Kidney epithelial cell (primary cell): Measurements from ENCODE around the gene MTUS2. TPM values are rescaled to one million over a fixed set of nuclear protein-coding genes. Genes with fewer than 3 reads are reported as not detected.

ENCODE experiments used
- DNase-seq: peaks from one replicate; pipeline ENCODE4 v3.0.0-alpha.2; 2010; ENCODE audit warnings: low read depth
- H3K27me3 ChIP-seq: 2 replicates; pipeline ENCODE4 v1.6.0; 2011; ENCODE audit warnings: low read length; ENCODE audit not compliant: control insufficient read depth, insufficient read depth
- H3K36me3 ChIP-seq: 2 replicates; pipeline ENCODE4 v1.5.1; 2011; ENCODE audit warnings: low read length; ENCODE audit not compliant: control insufficient read depth, insufficient read depth
- H3K4me3 ChIP-seq: 2 replicates; pipeline ENCODE4 v1.5.1; 2011; ENCODE audit warnings: low read depth, mild to moderate bottlenecking, control low read depth, low read length
- total RNA-seq: library from RNA; depleted of rRNA; stranded (reverse); fragments of >200 nt; gene quantifications from 2 replicates; pipeline ENCODE4 v1.2.3, GENCODE V29; 2015
- TF ChIP-seq, protein P1 (sequence below): IDR thresholded peaks from 2 replicates; pipeline ENCODE4 v1.5.1; 2011; ENCODE audit warnings: mild to moderate bottlenecking, moderate library complexity, low read length, control low read depth, inconsistent platforms; ENCODE audit not compliant: insufficient read depth, poor library complexity, severe bottlenecking

Gene MTUS2
- total RNA-seq, 1 donor from 2014 or later = 0.25 TPM

- no peak for DNase-seq
- TF ChIP-seq, protein P1, sequence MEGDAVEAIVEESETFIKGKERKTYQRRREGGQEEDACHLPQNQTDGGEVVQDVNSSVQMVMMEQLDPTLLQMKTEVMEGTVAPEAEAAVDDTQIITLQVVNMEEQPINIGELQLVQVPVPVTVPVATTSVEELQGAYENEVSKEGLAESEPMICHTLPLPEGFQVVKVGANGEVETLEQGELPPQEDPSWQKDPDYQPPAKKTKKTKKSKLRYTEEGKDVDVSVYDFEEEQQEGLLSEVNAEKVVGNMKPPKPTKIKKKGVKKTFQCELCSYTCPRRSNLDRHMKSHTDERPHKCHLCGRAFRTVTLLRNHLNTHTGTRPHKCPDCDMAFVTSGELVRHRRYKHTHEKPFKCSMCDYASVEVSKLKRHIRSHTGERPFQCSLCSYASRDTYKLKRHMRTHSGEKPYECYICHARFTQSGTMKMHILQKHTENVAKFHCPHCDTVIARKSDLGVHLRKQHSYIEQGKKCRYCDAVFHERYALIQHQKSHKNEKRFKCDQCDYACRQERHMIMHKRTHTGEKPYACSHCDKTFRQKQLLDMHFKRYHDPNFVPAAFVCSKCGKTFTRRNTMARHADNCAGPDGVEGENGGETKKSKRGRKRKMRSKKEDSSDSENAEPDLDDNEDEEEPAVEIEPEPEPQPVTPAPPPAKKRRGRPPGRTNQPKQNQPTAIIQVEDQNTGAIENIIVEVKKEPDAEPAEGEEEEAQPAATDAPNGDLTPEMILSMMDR = no peak
- no peaks in the 10 kb centered on the region for H3K27me3 ChIP-seq
- H3K4me3 ChIP-seq = no peak overlapping the region
- no peaks in the 10 kb centered on the region for H3K36me3 ChIP-seq
Observed at GRCh38 chr13:29266756-29267733, 446.9 kb downstream of the MTUS2 start.

DNA sequence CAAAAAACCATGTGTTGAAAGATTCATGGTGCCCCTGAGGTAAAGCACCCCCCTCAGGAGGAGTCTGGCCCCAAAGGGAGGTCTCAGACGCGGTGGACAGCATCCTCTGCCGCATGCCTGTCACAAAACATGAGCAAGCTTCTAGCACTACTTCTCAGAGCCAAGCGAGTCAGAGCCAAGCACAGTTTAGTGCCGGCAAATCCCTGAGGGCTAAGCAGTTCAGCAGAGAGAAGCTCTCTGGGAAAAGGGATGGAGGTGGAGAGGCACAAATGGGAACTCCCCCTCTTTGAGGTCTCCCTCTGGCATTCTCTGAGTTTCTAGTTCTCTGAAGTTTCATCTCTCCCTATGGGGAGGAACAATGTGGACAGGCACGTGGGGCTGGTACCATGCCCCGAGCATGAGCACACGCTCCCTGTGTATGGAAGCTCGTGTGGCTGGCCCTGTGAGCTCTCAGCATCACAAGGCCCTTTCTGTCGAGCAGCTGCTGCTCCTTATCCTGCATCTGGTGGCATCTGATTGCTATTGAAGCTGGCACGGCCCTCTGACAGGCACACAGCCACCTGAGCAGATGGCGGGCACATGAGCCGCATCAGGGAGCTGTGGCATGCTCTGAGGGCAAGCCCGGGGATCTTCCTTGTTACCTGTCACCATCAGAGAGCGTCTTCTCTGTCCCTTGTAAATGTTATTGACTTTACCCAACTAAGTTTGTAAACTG, 450.3 kb downstream of the MTUS2 start:
- TF ChIP-seq, protein P1 = no peak
- H3K4me3 ChIP-seq = no peak overlapping the region
- no peaks in the 10 kb centered on the region for H3K27me3 ChIP-seq
- no peak for DNase-seq
- H3K36me3 ChIP-seq = no peaks in the 10 kb centered on the region

DNA sequence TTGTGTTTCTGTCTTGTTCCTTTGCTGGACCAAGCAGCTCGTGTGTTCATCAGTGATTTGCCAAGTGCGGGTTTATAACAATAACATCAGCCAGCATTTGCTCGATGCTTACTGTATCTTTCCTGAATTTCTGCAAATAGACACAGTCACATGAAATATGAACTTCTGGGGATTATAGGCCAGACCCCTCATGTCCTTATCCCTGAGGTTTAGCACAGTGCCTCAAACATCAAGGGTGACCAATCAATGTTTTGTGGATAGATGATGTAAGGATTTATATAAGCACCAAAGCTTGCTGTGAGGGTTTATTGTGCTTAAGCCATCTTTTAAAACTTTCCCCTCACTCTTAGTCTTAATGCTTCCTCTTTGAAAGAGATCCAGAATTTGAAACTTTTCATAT, 451.5 kb downstream of the MTUS2 start:
- no peak overlapping the region for H3K4me3 ChIP-seq
- no peaks in the 10 kb centered on the region for H3K27me3 ChIP-seq
- TF ChIP-seq, protein P1 = no peak
- no peak for DNase-seq
- no peaks in the 10 kb centered on the region for H3K36me3 ChIP-seq

GRCh38 chr13:29279356-29280254, 459.5 kb downstream of the MTUS2 start:
- no peak for DNase-seq
- no peak overlapping the region for H3K4me3 ChIP-seq
- TF ChIP-seq, protein P1 = no peak
- no peaks in the 10 kb centered on the region for H3K27me3 ChIP-seq
- no peaks in the 10 kb centered on the region for H3K36me3 ChIP-seq

DNA sequence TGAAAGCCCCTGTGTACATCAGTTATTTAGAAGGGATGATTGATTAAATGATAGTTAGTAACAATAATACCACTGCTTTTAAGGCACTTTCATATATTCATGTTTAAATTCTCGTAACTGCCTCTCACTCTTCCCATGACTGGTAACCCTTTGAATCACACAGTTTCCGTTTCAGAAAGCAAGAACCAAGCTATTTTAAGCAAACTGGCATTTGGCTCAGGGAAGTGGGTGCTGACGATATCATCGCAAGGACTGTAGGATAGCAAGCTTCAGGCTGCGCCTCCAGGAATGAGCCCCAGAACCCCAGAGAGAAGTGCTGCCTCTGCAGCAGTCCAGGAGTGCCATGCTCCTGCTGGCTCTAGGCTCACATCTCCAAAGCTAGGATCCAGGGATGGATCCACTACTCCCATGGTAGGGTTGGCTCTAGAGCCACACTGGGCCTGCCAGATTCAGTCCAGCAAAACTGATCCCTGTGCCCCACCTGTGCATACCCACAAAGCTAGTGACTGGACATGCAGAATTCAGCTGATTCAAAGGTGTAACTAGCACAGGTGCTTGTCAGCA, 461.9 kb downstream of the MTUS2 start:
- no peaks in the 10 kb centered on the region for H3K27me3 ChIP-seq
- DNase-seq = no peak
- no peak overlapping the region for H3K4me3 ChIP-seq
- no peaks in the 10 kb centered on the region for H3K36me3 ChIP-seq
- TF ChIP-seq, protein P1 = no peak
